Measurements from ENCODE around the gene PARD6G. TPM values are rescaled to one million over a fixed set of nuclear protein-coding genes. Genes with fewer than 3 reads are reported as not detected.

PARD6G gene
- total RNA-seq, 2 donors from 2014 or later: not detected

Other genes starting within 250 kb of the PARD6G start
- gene RBFA, start 213.1 kb downstream of the PARD6G start, total RNA-seq: 10 to 100 TPM; 13.9 to 17.7 TPM
- 10 to 100 TPM; 25.1 to 33.4 TPM for gene ADNP2, start 138.3 kb downstream of the PARD6G start, total RNA-seq